GM12878 (cell line): Measurements from ENCODE around the gene FXYD3.

Experiments
- FOXK2 ChIP-seq: fragments of 450-650 bp; IDR thresholded peaks from 2 replicates; pipeline ENCODE4 v1.6.1; 2017; ENCODE audit warnings: mild to moderate bottlenecking, moderate library complexity
- POLR2A ChIP-seq: IDR thresholded peaks from 2 replicates; pipeline ENCODE4 v1.6.1; 2011; ENCODE audit warnings: low read depth, mild to moderate bottlenecking, low read length
- POLR2AphosphoS5 ChIP-seq: IDR thresholded peaks from 2 replicates; pipeline ENCODE4 v1.6.1; 2011; ENCODE audit warnings: mild to moderate bottlenecking, low read length, inconsistent platforms

DNA sequence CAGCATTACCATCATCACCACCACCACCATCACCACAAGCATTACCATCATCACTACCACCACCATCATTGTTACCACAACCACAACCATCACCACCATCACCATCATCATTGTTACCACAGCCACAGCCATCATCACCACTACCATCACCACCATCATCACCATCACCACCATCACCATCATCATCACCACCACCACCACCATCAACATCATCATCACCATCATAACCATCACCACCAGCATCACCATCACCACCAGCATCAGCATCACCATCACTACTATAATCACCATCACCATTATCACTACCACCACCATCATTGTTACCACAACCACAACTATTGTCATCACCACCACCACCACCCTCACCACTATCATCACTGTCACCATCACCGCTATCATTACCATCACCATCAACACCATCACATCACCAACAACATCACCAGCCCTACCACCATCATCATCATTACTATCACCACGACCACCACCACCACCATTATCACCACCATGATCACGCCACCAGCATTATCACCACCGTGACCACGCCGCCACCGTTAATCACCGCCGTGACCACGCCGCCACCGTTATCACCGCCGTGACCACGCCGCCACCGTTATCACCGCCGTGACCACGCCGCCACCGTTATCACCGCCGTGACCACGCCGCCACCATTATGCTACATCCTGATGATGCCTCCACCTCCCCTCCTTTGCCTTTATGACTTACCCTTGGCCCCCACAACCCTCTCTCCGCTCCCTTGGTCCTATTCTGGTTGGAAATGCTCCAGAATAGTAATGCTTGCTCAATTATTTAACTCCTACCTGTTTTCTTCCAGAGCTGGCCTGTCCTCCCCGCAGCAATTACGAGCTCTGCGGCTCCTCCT is 10.0 kb upstream of the FXYD3 start:
- TF ChIP-seq FOXK2 (no peak), POLR2A (no peak), POLR2AphosphoS5 (no peak)
